ENCODE measurements around the gene PSMD2. TPM values are rescaled to one million over a fixed set of nuclear protein-coding genes. Genes with fewer than 3 reads are reported as not detected.

The PSMD2 gene
- total RNA-seq, 1 experiment from 2014 or later: 359 TPM

DNA sequence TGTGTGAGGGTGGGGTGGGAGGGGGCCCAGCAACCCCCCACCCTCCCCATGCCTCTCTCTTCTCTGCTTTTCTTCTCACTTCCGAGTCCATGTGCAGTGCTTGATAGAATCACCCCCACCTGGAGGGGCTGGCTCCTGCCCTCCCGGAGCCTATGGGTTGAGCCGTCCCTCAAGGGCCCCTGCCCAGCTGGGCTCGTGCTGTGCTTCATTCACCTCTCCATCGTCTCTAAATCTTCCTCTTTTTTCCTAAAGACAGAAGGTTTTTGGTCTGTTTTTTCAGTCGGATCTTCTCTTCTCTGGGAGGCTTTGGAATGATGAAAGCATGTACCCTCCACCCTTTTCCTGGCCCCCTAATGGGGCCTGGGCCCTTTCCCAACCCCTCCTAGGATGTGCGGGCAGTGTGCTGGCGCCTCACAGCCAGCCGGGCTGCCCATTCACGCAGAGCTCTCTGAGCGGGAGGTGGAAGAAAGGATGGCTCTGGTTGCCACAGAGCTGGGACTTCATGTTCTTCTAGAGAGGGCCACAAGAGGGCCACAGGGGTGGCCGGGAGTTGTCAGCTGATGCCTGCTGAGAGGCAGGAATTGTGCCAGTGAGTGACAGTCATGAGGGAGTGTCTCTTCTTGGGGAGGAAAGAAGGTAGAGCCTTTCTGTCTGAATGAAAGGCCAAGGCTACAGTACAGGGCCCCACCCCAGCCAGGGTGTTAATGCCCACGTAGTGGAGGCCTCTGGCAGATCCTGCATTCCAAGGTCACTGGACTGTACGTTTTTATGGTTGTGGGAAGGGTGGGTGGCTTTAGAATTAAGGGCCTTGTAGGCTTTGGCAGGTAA lies 46.5 kb downstream of the PSMD2 start:
- POLR2A ChIA-PET: interaction anchor here (0.5 to 1.1 kb wide), 6 partner anchors 9 to 168 kb away, joined by 3 to 4 read pairs (median 3); partner anchors contain the start of genes CLCN2, FAM131A and POLR2H
- no peak overlapping the region; the same call in 1 of the 2 replicates for H3K4me3 Mint-ChIP-seq
- peaks cover 14% of the 10 kb centered on the region; the same call in 1 of the 2 replicates for H3K36me3 Mint-ChIP-seq
- CTCF ChIA-PET: interaction anchor here (0.5 to 2.9 kb wide), 25 partner anchors 8 to 1460 kb away, joined by 3 to 20 read pairs (median 4); partner anchors contain the start of genes EEF1AKMT4, EPHB3 and FAM131A
- ATAC-seq: peak; percentile 92
- peaks cover 16% of the 10 kb centered on the region for H3K4me1 Mint-ChIP-seq
- H3K9me3 Mint-ChIP-seq: no peaks in the 10 kb centered on the region
- H3K27me3 Mint-ChIP-seq (ENCODE audit: low read depth): no peaks in the 10 kb centered on the region
- TF ChIP-seq ZNF423 (CRISPR knock-in tag; IDR thresholded peaks at IDR 0.05) (0 out of 2 replicates have a peak, but pooled peaks have one; percentile 19), FOXP1 (CRISPR knock-in tag; IDR thresholded peaks at IDR 0.05; ENCODE audit: borderline replicate concordance) (0 out of 2 replicates have a peak, but pooled peaks have one; percentile 27), ZNF396 (CRISPR knock-in tag; IDR thresholded peaks at IDR 0.05; ENCODE audit: borderline replicate concordance) (no peak), KAT7 (CRISPR knock-in tag; IDR thresholded peaks at IDR 0.05; ENCODE audit: borderline replicate concordance) (no peak)
- TF ChIP-seq, protein P1, sequence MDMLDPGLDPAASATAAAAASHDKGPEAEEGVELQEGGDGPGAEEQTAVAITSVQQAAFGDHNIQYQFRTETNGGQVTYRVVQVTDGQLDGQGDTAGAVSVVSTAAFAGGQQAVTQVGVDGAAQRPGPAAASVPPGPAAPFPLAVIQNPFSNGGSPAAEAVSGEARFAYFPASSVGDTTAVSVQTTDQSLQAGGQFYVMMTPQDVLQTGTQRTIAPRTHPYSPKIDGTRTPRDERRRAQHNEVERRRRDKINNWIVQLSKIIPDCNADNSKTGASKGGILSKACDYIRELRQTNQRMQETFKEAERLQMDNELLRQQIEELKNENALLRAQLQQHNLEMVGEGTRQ (CRISPR knock-in tag; IDR thresholded peaks at IDR 0.05): peak; percentile 53
- TF ChIP-seq, protein P2, sequence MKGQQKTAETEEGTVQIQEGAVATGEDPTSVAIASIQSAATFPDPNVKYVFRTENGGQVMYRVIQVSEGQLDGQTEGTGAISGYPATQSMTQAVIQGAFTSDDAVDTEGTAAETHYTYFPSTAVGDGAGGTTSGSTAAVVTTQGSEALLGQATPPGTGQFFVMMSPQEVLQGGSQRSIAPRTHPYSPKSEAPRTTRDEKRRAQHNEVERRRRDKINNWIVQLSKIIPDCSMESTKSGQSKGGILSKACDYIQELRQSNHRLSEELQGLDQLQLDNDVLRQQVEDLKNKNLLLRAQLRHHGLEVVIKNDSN (CRISPR knock-in tag; IDR thresholded peaks at IDR 0.05): peak; percentile 73; the same call in 1 of the 2 replicates
- peak; percentile 73 for DNase-seq (ENCODE audit: low spot score)
- H3K27ac Mint-ChIP-seq: peak overlapping the region; percentile 78

DNA sequence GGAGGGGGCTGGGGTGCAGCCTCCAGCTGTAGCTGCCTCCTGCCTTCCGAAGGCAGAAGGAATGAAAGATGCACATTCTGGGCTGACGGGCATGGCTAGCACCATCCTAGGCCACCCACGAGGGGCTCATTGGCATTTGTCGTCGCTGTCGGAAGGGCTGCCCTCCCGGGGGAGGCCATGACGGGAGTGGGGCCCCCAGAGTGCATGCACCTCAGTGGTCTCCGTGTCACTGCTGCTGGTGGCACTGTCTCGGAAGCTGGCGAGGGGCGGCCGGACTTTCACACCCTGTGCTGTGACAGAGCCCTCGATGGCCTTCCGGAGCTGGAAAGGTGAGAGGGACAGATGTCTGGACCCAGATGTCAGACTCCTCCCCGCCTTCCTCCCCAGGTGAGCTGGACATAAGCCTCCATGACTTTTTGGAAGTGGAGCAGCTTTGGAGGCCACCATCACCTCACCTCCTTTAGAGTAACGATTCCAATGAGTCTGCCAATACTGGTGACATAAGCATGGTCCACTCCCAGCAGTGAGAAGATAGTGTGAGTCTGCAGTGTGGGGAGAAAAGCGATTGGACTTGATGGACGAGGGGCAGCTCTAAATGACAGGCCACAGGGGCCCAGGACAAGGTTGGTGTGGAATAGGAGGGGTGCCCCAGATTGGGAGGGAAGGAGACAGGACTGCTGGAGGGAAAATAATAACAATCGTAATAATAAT lies 47.6 kb downstream of the PSMD2 start:
- Mint-ChIP-seq H3K27me3 (ENCODE audit: low read depth) (no peaks in the 10 kb centered on the region), H3K4me1 (peaks cover 16% of the 10 kb centered on the region), H3K9me3 (no peaks in the 10 kb centered on the region), H3K27ac (no peak overlapping the region), H3K36me3 (peaks cover 8% of the 10 kb centered on the region; the same call in 1 of the 2 replicates), H3K4me3 (no peak overlapping the region)
- POLR2A ChIA-PET: no interaction called here
- no peak for ATAC-seq
- no peak for TF ChIP-seq FOXJ3 (CRISPR knock-in tag; IDR thresholded peaks at IDR 0.05; ENCODE audit: borderline replicate concordance)
- no peak for TF ChIP-seq EMX1 (CRISPR knock-in tag; IDR thresholded peaks at IDR 0.05)
- no peak for TF ChIP-seq ZNF121 (CRISPR knock-in tag; IDR thresholded peaks at IDR 0.05)
- TF ChIP-seq, protein P3, sequence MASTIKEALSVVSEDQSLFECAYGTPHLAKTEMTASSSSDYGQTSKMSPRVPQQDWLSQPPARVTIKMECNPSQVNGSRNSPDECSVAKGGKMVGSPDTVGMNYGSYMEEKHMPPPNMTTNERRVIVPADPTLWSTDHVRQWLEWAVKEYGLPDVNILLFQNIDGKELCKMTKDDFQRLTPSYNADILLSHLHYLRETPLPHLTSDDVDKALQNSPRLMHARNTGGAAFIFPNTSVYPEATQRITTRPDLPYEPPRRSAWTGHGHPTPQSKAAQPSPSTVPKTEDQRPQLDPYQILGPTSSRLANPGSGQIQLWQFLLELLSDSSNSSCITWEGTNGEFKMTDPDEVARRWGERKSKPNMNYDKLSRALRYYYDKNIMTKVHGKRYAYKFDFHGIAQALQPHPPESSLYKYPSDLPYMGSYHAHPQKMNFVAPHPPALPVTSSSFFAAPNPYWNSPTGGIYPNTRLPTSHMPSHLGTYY (CRISPR knock-in tag; IDR thresholded peaks at IDR 0.05): no peak
- TF ChIP-seq, protein P4, sequence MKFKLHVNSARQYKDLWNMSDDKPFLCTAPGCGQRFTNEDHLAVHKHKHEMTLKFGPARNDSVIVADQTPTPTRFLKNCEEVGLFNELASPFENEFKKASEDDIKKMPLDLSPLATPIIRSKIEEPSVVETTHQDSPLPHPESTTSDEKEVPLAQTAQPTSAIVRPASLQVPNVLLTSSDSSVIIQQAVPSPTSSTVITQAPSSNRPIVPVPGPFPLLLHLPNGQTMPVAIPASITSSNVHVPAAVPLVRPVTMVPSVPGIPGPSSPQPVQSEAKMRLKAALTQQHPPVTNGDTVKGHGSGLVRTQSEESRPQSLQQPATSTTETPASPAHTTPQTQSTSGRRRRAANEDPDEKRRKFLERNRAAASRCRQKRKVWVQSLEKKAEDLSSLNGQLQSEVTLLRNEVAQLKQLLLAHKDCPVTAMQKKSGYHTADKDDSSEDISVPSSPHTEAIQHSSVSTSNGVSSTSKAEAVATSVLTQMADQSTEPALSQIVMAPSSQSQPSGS (CRISPR knock-in tag; IDR thresholded peaks at IDR 0.05; ENCODE audit: borderline replicate concordance, low read depth): no peak
- CTCF ChIA-PET: interaction anchor here (0.6 to 2.9 kb wide), 5 partner anchors 9 to 167 kb away, joined by 4 to 20 read pairs (median 11); partner anchors contain the start of gene FAM131A
- no peak for DNase-seq (ENCODE audit: low spot score)

DNA sequence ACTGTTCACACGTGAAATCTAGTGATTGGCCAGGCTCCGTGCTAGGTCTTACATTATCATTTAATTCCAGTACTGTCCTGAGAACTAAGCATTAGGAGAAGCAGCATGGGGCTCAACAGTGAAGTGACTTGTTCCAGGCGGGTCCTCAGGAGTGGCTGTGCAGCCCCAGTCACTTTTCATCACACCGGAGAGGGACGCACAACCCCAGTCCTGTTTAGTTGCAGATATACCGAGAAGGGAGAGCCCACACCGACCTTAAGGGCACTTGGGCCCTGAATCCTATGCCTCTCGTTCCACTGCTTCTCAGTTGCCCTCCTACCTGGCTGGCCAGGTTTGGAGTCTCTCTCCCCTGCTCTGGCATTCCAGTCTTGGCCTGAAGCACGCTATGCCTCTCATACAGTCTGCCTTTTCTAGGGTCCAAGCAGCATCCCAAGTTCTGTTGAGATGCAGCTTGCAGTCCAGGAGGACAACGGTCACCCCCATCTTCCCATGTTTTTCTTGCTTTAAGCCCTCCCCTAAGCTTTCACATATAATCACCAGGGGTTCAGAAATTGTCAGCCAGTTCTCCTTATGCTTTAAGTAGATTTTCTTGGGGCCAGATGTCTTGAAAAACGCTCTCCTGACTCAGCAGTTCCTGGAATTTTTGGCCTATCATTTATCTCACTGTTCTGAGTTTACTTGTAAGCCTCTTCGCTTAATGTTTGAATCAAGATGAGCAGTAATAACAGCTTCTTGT lies 48.4 kb downstream of the PSMD2 start:
- Mint-ChIP-seq H3K4me1 (peaks cover 19% of the 10 kb centered on the region), H3K27me3 (ENCODE audit: low read depth) (no peaks in the 10 kb centered on the region), H3K9me3 (no peaks in the 10 kb centered on the region), H3K4me3 (no peak overlapping the region), H3K36me3 (peaks cover 11% of the 10 kb centered on the region), H3K27ac (peak overlapping the region; percentile 31)
- CTCF ChIA-PET: interaction anchor here (1.4 to 2.1 kb wide), 2 partner anchors 166 kb away, joined by 5 to 15 read pairs; no protein-coding TSS in a partner anchor
- POLR2A ChIA-PET: interaction anchor here (0.7 to 1.5 kb wide), 2 partner anchors 8 to 13 kb away, joined by 5 to 6 read pairs; no protein-coding TSS in a partner anchor
- DNase-seq (ENCODE audit: low spot score): no peak
- no peak for TF ChIP-seq IRF2 (CRISPR knock-in tag; IDR thresholded peaks at IDR 0.05; ENCODE audit: borderline replicate concordance, low read depth)
- ATAC-seq: no peak

Data from WTC11 (cell line).